ENCODE results near the gene TNS3. TPM values are rescaled to one million over a fixed set of nuclear protein-coding genes. Genes with fewer than 3 reads are reported as not detected.
"Not testable (repeated sequence)": the region's sequence is repeated elsewhere in the genome, so short reads cannot be mapped to it uniquely, and the experiment has no call there.

The TNS3 gene
- total RNA-seq, 1 donor from 2014 or later: 47.2 TPM

DNA sequence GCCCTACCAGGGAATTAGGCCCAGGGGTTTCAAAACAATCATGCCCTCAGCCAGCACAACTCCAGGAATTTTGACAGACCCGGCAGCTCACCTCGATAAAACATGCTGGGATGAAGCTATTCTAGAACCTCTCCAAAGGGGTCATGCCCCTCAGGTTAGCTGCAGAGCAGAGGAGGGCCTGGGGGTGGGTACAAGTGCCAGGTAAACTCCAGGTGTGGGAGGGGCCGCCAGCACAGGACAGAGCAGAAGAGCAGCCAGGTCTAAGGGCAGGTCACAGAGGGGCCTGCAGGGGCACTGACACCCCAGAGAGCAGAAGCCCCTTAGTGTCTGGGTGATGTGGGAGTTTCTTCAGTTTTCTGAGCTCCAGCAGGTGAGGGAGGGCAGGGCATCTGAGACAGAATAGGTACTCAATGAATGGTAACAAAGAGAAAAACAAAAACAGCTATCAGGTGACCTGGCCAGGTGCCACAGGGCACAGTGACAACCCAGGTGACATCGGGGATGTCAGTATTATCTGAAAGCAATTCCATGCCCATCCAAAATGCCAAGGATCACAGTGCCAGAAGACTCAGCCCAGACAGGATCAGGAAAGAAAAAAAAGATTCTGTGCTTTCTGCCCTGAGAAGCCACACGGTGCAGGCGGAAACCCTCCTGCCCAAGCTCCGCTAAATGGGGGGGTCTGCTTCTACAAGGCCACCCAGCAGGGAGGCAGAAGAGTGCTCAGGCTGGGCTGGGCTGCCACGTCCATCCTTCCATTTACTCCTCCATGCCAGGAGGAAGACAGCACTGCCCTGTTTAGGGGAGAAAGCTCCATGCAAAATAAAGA lies 104.5 kb downstream of the TNS3 start:
- ATAC-seq (peak; percentile 7), DNase-seq (ENCODE audit: low spot score) (peak; percentile 72)

DNA sequence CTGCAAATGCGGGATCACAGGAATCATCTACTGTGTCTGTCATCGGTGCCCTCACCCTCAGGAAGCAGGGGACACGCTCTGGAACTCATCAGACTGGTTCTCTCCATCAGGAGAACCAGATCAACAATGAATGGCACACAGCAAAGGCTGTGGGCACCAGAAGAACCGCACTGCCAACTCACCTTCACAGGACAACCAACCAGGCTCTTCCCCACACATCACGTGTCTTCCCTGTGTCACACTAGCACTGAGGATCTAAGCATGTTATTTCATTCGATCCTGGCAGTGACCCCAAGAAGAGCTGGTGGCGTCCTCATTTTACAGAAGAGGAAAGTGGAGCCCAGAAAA lies 106.1 kb downstream of the TNS3 start:
- DNase-seq (ENCODE audit: low spot score): no peak
- ATAC-seq: no peak

DNA sequence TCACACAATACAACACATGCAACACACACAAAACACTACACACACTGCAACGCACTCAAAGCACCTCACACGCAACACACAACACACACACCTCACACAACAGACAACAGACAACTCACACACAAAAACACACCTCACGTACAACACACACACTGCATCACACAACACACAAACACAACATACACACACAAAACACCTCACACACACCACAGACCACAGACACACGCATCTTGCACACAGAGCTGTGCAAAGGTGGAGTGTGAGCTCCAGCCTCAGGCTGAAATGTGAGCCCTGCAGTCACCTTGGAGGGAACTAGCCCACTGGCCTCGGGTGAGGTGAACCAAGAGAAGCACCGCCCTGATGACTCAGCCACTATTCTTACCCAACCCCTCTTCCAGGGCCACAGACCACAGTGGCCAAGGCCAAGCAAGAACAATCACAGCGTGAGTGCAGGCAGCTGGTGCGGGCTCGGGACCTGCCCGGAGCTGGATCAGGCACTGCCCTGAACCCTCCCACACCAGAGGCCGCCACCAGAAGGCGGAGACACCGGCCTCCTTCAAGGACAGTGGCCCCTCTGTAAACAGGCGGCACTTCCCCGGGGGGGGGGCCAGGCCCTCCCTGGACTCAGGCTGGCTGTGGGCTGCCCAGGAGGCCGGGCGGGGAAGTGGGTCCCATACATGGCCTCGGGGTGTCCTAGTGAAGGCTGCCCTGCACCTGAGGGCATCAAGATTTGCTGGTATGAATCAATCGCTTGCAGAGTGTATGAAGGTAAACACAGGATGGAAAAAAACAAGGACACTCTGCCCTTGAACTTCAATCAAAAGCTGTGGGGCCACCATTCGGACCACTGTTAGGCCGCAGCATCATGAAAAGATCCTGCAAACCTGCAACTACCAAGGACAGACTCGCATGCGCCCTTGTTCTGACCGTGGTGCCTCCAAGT lies 106.7 kb downstream of the TNS3 start:
- peak; percentile 93 for DNase-seq (ENCODE audit: low spot score)
- peak; percentile 72 for ATAC-seq

DNA sequence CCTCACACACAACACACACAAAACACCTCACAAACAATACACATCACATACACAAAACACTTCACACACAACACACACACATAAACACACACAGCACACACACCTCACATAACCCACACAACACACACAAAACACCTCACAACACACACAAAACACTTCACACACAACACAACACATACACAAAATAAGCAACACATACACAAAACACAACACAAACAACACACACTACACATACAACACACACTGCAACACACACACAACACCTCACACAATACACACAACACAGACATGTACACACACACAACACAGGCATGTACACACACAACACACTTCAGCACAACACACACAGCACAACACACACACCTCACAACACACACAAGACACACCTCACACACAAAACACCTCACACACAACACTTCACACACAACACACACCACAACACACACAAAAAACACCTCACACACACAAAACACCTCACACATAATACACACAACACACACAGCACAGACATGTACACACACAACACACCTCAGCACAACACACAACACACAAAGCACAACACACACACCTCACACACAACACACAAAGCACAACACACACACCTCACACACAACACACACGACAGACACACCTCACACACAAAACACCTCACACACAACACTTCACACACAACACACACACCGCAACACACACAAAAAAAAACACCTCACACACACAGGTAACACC lies 107.5 kb downstream of the TNS3 start:
- DNase-seq (ENCODE audit: low spot score): no peak
- ATAC-seq: no peak

DNA sequence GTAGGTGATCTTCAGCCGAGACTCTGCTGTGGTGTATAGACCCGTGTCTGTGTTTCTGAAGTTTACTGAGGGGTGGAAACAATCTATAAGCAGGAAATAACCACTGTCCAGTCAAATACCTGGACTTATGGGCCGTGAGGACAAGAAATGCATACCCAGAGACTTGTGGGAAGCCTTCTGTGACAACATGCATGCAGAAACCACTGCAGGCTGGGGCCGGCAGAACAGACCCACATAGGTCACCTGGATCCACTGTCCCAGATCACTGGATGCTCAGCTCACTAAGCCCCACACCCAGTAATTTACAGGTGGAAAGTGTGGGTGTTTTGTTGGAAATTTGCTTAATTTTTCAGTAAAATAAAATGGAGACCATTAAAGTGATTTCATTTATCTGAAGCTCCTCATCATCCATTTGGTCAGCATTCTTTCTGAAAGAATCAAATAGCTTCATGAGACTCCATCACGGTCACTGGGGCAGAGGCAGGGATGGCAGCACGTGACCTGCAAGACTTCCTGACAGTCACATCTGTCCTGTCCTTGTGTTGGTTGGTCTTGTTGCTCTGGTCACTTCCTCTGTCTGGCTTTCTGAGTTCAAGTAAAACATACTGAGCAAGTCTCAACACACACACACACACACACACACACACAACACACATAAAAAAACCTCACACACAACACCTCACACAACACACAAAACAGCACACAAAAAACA lies 108.3 kb downstream of the TNS3 start:
- ATAC-seq (no peak), DNase-seq (ENCODE audit: low spot score) (no peak)

DNA sequence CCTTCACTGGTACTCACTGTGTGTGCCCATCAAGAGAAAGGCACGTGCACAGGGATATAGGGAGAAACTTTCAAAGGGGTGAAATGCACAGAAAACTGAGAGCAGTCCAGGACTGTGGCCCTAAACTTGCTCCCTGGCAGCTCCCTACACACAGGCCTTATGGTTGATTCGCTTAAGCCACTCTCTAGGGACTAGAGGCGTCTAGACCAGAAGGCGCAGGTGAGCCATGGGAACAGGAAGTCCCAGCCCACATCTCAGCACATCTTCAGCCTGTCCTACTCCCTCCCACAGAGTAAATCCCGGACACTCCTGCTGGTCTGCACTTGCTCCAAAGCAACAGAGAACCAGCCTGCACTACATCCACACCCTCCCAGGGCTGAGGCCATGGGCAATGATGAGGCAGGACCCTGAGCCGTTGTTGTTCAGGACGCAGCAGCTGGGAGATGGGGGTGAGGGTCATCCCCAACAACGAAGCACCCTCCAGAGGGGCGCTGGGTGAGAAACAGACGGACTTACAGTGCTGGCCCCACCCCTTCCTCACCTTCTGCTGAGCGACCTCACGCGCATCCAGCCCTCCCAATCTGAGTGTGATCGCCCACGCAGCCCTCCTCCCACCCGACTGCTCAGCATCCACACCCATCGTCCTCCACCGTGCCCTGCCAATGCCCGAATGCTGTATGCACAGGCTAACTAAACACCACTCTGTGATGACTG lies 109.3 kb downstream of the TNS3 start:
- DNase-seq (ENCODE audit: low spot score): no peak
- no peak for ATAC-seq

DNA sequence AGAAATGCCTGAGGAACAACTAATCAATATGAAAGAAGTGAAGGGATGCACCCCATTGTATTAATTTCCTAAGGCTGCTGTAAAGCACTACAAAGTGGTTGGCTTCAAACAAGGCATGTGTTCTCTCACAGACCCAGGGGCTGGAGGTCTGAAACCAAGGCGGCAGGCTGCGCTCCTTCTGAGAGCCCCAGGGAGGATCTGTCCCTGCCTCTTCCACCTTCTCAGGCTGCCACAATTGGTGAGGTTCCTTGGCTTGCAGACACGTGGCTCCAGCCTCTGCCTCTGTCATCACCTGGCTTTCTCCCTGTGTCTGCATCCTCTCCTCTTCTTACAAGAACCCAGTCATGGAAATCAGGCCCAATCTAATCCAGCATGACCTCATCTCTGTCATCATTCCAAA lies 110.1 kb downstream of the TNS3 start:
- DNase-seq (ENCODE audit: low spot score): no peak
- no peak for ATAC-seq

DNA sequence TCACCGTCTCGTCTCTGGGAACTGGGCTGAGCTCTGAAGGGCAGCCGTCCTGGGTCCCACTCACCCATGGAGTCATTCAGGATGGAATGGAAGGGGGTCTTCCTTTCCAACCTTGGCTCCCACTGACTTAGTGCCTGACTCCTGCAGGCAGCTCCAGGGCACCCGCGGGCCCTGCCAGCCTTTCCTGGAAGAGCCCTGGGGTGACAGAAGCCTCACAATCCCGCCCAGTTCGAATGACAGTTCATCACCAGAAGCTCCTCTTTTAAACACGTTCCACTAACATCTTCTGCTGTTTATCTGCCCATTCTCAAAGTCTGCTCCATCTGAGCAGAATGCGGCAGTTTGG lies 110.6 kb downstream of the TNS3 start:
- ATAC-seq (no peak), DNase-seq (ENCODE audit: low spot score) (no peak)

DNA sequence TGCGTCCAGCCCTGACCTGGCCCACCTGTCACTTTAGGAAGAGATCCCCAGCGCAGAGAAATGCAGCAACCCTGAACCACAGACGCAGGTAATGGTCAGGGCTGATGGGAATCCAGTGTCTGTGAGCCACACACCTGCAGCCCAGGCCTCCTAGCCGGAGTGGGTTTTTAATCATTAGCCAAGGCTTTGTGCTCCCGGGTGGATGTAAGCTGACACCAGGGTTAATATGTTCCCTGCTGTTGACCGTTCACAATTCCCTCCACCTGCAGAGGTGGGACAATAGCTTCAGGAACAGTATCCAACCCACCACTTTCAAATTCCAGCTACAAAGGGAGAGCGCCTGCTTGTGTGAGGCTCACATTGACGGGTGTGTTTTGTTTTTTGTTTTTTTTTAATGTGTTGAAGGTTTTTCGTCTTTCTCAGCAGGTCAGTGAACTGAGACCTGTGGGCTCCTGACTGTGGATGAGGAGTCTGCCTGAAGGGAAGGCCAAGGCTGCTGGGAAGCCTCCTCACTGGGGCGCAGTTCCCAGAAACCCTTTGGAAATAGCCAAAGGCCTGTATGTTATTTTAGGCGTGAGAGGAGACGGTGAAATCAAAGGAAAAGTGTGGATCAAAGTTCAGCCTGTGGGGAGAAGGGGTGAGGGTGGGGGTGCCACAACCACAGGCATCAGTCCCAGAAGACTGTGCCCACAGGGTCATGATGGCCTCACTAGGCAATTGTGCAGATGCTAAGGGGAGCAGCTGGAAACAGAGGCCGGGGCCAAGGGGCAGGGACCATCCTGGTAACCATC lies 111.1 kb downstream of the TNS3 start:
- ATAC-seq (peak; percentile 80), DNase-seq (ENCODE audit: low spot score) (peak; percentile 82)

DNA sequence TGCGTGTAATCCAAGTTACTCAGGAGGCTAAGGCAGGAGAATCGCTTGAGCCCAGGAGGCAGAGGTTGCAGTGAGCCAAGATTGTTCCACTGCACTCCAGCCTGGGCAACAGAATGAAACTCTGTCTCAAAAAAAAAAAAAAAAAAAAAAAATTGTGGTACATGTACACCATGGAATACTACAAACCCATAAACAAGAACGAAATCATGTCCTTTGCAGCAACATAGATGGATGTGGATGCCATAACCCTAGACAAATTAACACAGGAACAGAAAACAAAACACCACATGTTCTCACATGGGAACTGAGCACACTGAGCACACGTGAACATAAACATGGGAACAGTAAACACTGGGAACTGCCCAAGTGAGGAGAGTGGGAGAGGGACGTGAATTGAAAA lies 112.1 kb downstream of the TNS3 start:
- ATAC-seq: not testable (repeated sequence)

DNA sequence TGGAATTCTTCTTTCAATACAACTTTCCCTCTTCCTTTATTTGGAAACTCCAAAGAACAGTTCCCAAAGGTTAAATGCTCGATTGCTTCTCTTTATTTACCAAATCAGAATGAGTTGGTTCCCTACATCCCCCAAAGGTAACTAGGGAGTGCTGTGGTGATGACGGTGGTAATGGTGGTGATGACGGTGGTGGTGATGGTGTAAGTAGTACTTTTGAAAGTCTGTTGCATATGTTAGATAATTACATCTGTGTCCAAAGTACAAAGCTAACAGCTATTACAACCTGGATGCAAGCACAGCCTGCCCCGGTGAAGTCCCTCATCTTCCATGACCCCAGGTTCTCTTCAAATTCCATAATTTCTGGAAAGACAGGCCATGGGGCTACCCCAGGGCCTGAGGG lies 115.1 kb downstream of the TNS3 start:
- no peak for DNase-seq (ENCODE audit: low spot score)
- ATAC-seq: no peak

More for the DNA sequence above, 112.1 kb downstream of the TNS3 start:
- DNase-seq (ENCODE audit: low spot score): not testable (repeated sequence)

DNA sequence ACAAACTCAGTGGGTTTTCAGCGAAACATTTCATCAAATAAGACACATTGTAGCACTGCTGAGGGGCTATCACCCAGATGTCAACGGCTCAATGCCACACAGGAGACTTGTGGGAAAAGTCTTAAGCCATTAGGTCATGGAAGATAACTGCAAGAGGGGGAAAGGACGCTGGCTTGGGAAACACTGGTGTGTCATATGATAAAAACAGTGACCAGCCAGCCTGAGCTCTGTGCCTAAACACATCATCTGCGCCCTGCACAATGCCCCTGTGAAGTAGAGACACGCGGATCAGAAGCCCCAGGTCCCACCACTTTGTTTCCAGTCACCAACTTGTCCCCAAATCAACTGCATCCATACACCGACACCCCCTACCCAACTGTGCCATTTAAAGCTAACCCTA lies 116.7 kb downstream of the TNS3 start:
- ATAC-seq: no peak
- DNase-seq (ENCODE audit: low spot score): no peak

DNA sequence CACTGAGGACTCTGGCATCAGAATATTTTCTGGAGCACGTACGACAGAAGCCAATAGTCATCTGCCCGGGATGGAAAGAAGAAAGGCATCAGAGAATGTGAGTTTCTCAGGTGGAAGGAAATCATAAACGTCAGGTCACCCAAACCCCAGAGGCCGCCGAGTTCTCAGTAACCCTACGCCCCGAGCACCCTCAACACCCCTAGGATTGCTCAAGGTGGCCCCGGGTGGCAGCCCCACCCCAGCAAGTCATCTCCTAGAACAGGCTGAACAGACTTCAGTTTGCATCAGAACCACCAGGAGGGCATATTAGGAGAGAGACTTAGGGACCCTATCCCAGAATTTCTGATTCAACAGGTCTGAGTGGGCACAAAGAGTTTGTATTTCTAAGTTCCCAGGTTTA lies 117.6 kb downstream of the TNS3 start:
- no peak for DNase-seq (ENCODE audit: low spot score)
- no peak for ATAC-seq

DNA sequence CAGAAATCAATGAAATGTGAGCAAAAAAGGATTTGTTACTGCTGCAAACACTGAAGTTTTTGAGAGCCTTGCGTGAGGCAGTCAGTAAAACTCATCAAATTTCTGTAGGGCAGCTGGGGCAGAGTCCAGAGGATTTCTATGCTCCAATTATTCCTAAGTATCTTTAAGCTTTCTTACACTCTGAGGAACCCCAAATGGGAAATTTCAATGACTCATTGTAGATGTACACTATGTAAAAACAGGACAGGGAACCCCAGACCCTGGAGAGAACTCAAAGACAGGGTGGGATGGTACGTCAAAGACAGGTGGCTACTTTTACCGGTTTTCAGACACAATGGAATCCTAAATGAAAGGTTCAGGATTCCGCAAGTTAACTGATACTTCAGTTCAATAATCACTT lies 120.2 kb downstream of the TNS3 start:
- no peak for DNase-seq (ENCODE audit: low spot score)
- ATAC-seq: no peak

DNA sequence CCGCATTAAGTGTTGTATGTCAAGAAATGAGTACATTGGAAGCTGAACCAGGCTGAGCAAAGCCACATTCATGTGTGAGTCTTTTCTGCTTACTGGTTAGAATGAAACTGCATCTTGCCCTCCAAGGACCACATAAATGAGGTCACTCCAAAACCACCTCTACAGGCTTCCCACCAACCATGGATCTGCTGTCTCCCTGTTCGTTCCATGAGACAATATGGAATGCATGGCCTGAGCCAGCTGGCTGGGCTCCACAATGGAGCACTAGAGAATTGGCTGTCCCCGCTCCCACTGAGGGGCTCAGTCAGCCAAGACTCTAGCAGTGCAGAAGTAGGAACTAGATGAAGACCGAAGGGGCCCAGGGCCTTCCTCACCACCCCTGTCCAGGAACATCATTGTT lies 120.8 kb downstream of the TNS3 start:
- DNase-seq (ENCODE audit: low spot score): no peak

DNA sequence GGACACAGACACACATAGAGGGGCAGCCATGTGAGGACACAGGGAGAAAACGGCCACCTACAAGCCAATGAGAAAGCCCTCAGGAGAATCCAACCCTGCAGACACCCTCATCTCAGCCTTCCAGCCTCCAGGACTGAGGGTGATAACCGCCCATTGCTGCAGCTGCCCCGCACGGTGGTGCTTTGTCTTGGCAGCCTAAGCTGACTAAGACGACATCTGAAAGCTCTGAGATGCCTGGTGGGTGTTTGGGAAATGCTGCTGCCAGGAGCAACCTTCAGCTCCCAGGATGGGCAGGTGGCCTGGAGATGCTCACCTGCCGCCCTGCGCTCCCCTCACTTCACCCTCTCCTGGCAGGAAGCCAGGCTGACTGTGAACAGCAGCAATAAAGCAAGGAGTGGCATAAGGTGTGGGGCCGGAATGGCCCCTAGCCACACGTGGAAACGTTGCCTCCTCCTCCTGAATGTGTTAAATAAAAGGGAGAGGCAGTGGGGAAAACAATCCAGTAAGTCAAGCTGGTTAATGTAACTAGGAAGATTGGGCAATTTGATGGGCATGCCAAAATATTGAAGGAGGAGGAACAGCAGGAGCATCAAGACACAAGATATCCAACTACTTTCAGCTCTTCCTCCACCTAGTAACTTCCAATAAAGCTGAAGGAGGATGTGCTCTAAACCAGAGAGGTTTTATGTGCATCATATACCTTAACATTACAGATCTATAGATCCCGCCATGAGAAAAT lies 121.5 kb downstream of the TNS3 start:
- peak; percentile 28 for ATAC-seq

More for the DNA sequence above, 120.8 kb downstream of the TNS3 start:
- ATAC-seq: peak; percentile 53

DNA sequence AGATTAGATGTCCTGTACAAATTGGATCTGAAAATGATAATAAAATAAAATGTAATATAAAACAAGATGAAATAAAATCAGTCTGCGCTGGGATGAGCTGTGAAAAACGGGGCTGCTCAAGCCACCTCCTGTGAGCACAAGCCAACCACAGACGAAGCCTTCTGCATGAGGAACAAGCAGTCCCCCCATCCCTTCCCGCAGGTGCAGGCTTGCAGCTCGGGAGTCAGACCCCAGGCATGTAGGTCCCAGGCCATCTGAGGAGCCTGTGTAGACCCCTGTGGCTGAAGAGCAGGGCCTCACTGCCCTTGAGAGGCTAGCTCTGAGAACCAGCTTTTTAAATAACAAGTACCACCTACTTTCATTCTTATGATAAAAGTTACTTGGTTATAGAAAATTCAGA lies 123.4 kb downstream of the TNS3 start:
- no peak for DNase-seq (ENCODE audit: low spot score)
- no peak for ATAC-seq

More for the DNA sequence above, 121.5 kb downstream of the TNS3 start:
- no peak for DNase-seq (ENCODE audit: low spot score)

DNA sequence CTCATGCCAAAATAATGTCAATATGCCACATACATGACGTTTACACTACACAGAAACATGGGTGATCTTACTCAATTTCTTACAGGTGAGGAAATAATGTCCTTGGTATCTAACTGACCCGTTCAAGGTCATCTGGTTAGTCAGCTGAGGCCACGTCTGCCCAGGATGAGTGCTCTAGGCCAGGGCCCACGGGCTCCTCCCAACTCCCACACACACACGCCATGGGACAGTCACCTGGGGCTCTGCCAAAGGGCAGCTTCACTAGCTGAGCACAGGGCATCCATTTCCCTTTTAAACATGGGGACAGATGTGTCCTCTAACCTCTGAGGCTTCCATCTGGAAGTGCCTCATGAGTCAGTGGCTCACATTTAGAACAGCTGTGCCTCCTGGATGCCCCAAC lies 123.9 kb downstream of the TNS3 start:
- peak; percentile 89 for DNase-seq (ENCODE audit: low spot score)
- ATAC-seq: peak; percentile 73
